Spleen (tissue), 11 donors: ENCODE data around the gene SMARCAL1. TPM values are rescaled to one million over a fixed set of nuclear protein-coding genes. Genes with fewer than 3 reads are reported as not detected.

ENCODE experiments used
- DNase-seq: peaks from one replicate; pipeline ENCODE4 v3.0.0-alpha.2; 2020
- H3K27ac ChIP-seq, 8 donors: fragments of 200-600 bp; sonication (generic) in 7 of 8; 1 replicate in 4 of 8; 2 replicates in 4 of 8; pipeline versions ENCODE4 v1.5.0 to v1.8.0; 2016 to 2021; ENCODE audit warnings: inconsistent platforms in 4 of 8, mild to moderate bottlenecking in 4 of 8, moderate library complexity in 1 of 8
- H3K27me3 ChIP-seq, 7 donors: fragments of 200-600 bp; sonication (generic) in 6 of 7; replicated peaks in 1 of 7; 1 replicate in 4 of 7; 2 replicates in 3 of 7; pipeline versions ENCODE4 v1.5.0 to v1.8.0; 2016 to 2021; ENCODE audit warnings: inconsistent platforms in 3 of 7, mild to moderate bottlenecking in 1 of 7
- H3K36me3 ChIP-seq, 6 donors: fragments of 200-600 bp; sonication (generic) in 5 of 6; 1 replicate in 4 of 6; 2 replicates in 2 of 6; pipeline versions ENCODE4 v1.5.0 to v1.8.0; 2016 to 2021; ENCODE audit warnings: inconsistent platforms in 2 of 6
- H3K4me1 ChIP-seq, 6 donors: fragments of 200-600 bp; sonication (generic) in 5 of 6; 1 replicate in 3 of 6; 2 replicates in 3 of 6; pipeline versions ENCODE4 v1.5.0 to v1.8.0; 2016 to 2021; ENCODE audit warnings: inconsistent platforms in 3 of 6
- H3K4me3 ChIP-seq, 8 donors: fragments of 200-600 bp; sonication (generic) in 7 of 8; 1 replicate in 4 of 8; 2 replicates in 4 of 8; pipeline versions ENCODE4 v1.5.0 to v1.8.0; 2016 to 2021; ENCODE audit warnings: inconsistent platforms in 4 of 8, mild to moderate bottlenecking in 4 of 8, moderate library complexity in 2 of 8
- H3K9me3 ChIP-seq, 8 donors: fragments of 200-600 bp; sonication (generic) in 7 of 8; 1 replicate in 4 of 8; 2 replicates in 4 of 8; pipeline versions ENCODE4 v1.5.0 to v1.8.0; 2016 to 2021; ENCODE audit warnings: inconsistent platforms in 4 of 8
- CTCF ChIP-seq, 11 experiments: fragments of 200-600 bp in 7 of 11; fragments of 450-650 bp in 4 of 11; sonication (generic) in 4 of 11; IDR thresholded peaks in 8 of 11; conservative IDR thresholded peaks in 3 of 11; 1 replicate in 7 of 11; 2 replicates in 4 of 11; pipeline versions ENCODE4 v1.4.0 to v1.8.0; 2016 to 2021; ENCODE audit warnings: antibody characterized with exemption in 11 of 11, inconsistent platforms in 4 of 11, mild to moderate bottlenecking in 1 of 11
- POLR2A ChIP-seq, 3 donors: fragments of 450-650 bp; IDR thresholded peaks; one replicate each; pipeline ENCODE4 v1.5.1; 2017; ENCODE audit warnings: antibody characterized with exemption in 3 of 3, mild to moderate bottlenecking in 1 of 3
- POLR2AphosphoS5 ChIP-seq, 3 donors: sonication (generic); formaldehyde crosslinking; IDR thresholded peaks; one replicate each; pipeline ENCODE4 v1.5.1; 2017; ENCODE audit warnings: antibody characterized with exemption in 3 of 3
- WGBS, 5 donors: extraction: QIAGEN DNeasy Blood & Tissue Kit in 3 of 5; methylation state at CpG; one replicate each; pipeline versions ENCODE4 v1.1.5 to v1.1.7; 2013 to 2018; 5-methylcytosine and 5-hydroxymethylcytosine counted together
- intact Hi-C: fragments of 100-400 bp; cut with DNase I; formaldehyde crosslinking; loops from one replicate; pipeline ENCODE4 v1.15.0; 2023; ENCODE audit warnings: low total_unique reads
- polyA plus RNA-seq, 3 donors: library from polyadenylated mRNA; stranded (reverse); fragments of 200-250 nt; gene quantifications; one replicate each; pipeline ENCODE4 v1.2.1, GENCODE V29; 2013
- total RNA-seq, 7 donors: library from RNA; depleted of rRNA in 3 of 7; stranded (reverse); fragments of >200 nt in 3 of 7; fragmentation: NEBNext Ultra II Directional in 4 of 7; extraction: Animal tissue kit (Norgen Biotek cat#: 25700) in 4 of 7; gene quantifications; one replicate each; pipeline versions ENCODE4 v1.1.0 to v1.2.1, GENCODE V29; 2016 to 2021
- donor health status: healthy with polysubstance abuse.
- donor health status: DM: no; HTN: no; CAD: no; lungs with moderate emphysema.
- donor health status: DM: no; HTN: no; CAD: no.
- donor health status: Bipolar disorder and iron deficiency.
- donor health status: healthy.
- donor health status: DM: no; HTN: no; CAD: no.
- donor health status: DM: yes; HTN: yes; CAD: no.

Gene SMARCAL1
- total and polyA plus RNA-seq, 10 donors = 7.3 to 34.9 (median 24.6) TPM

GRCh38 chr2:216503159-216503629 is 90.9 kb downstream of the SMARCAL1 start:
- H3K27ac ChIP-seq = peak overlapping the region in 1 of 8 donors; percentile 9
- H3K4me3 ChIP-seq = no peak overlapping the region
- intact Hi-C loops = no loop called here
- TF ChIP-seq POLR2AphosphoS5 (IDR thresholded peaks at IDR 0.05) (no peak), CTCF (IDR thresholded peaks at IDR 0.05 in 8 of 11, conservative IDR thresholded peaks at IDR 0.05 in 3 of 11) (no peak), POLR2A (IDR thresholded peaks at IDR 0.05) (no peak)
- 89 to 96% (median 94%) methylated on average over 6 of the region's 6 CpGs for WGBS, 5 donors
- DNase-seq = no peak
- H3K4me1 ChIP-seq = peaks cover 19 to 51% (median 39%) of the 10 kb centered on the region in 6 donors
- no peaks in the 10 kb centered on the region for H3K9me3 ChIP-seq
- peaks cover 6 to 82% (median 58%) of the 10 kb centered on the region in 6 donors for H3K36me3 ChIP-seq
- H3K27me3 ChIP-seq = no peaks in the 10 kb centered on the region

GRCh38 chr2:216503697-216504375 is 91.6 kb downstream of the SMARCAL1 start:
- peaks cover 19 to 49% (median 38%) of the 10 kb centered on the region in 6 donors for H3K4me1 ChIP-seq
- no peak for DNase-seq
- 64 to 78% (median 66%) methylated on average over 5 of the region's 5 CpGs for WGBS, 5 donors
- intact Hi-C loops = no loop called here
- no peaks in the 10 kb centered on the region for H3K27me3 ChIP-seq
- no peak overlapping the region for H3K4me3 ChIP-seq
- H3K27ac ChIP-seq = peak overlapping the region in 1 of 8 donors; percentile 0
- no peak for TF ChIP-seq CTCF (IDR thresholded peaks at IDR 0.05 in 8 of 11, conservative IDR thresholded peaks at IDR 0.05 in 3 of 11)
- TF ChIP-seq POLR2AphosphoS5 (IDR thresholded peaks at IDR 0.05) = no peak
- TF ChIP-seq POLR2A (IDR thresholded peaks at IDR 0.05) = no peak
- peaks cover 6 to 82% (median 58%) of the 10 kb centered on the region in 6 donors for H3K36me3 ChIP-seq
- H3K9me3 ChIP-seq = no peaks in the 10 kb centered on the region

- no peak overlapping the region for H3K4me3 ChIP-seq
- intact Hi-C loops = no loop called here
- no peak for DNase-seq
- peaks cover 6 to 82% (median 58%) of the 10 kb centered on the region in 6 donors for H3K36me3 ChIP-seq
- TF ChIP-seq POLR2A (IDR thresholded peaks at IDR 0.05) (no peak), POLR2AphosphoS5 (IDR thresholded peaks at IDR 0.05) (peak in 1 of 3 donors; percentile 32)
- H3K27ac ChIP-seq = peak overlapping the region in 1 of 8 donors; percentile 0
- H3K9me3 ChIP-seq = no peaks in the 10 kb centered on the region
- H3K27me3 ChIP-seq = no peaks in the 10 kb centered on the region
- peaks cover 17 to 45% (median 36%) of the 10 kb centered on the region in 6 donors for H3K4me1 ChIP-seq
- WGBS, 5 donors = 69 to 92% (median 80%) methylated on average over 1 of the region's 1 CpG
Measured at GRCh38 chr2:216504376-216504762, 92.1 kb downstream of the SMARCAL1 start.

GRCh38 chr2:216505133-216506106 is 93.1 kb downstream of the SMARCAL1 start:
- intact Hi-C loops = no loop called here
- Histone ChIP-seq H3K36me3 (peaks cover 6 to 72% (median 50%) of the 10 kb centered on the region in 6 donors), H3K27me3 (no peaks in the 10 kb centered on the region), H3K4me1 (peaks cover 7 to 35% (median 25%) of the 10 kb centered on the region in 6 donors), H3K4me3 (no peak overlapping the region), H3K9me3 (no peaks in the 10 kb centered on the region), H3K27ac (no peak overlapping the region)
- no peak for DNase-seq
- WGBS, 5 donors = 91 to 96% (median 92%) methylated on average over 15 of the region's 15 CpGs
- TF ChIP-seq POLR2AphosphoS5 (IDR thresholded peaks at IDR 0.05) (peak in 1 of 3 donors; percentile 28), CTCF (IDR thresholded peaks at IDR 0.05 in 8 of 11, conservative IDR thresholded peaks at IDR 0.05 in 3 of 11) (no peak)
